Measurements from ENCODE around the gene SH3GLB1.
"Not testable (repeated sequence)": the region's sequence is repeated elsewhere in the genome, so short reads cannot be mapped to it uniquely, and the experiment has no call there.

Gene SH3GLB1
- total RNA-seq, result 83.0 to 152 reads per million in 2 donors

- DNase-seq, result peak; percentile 85
These were observed at the start of gene SH3GLB1 for GRCh38 chr1:86704458-86704971. Gene SH3GLB1 (plus strand): TSS chr1:86704576. CDS start chr1:86704900, 324 bp downstream.

- not testable (repeated sequence) for DNase-seq
These were observed 46.0 kb upstream of the SH3GLB1 start for GRCh38 chr1:86658381-86658780.

GRCh38 chr1:86666368-86666767 lies 38.0 kb upstream of the SH3GLB1 start:
- DNase-seq, result no peak

- no peak for DNase-seq
These were observed 16.8 kb upstream of the SH3GLB1 start for GRCh38 chr1:86687595-86687994.

- no peak for DNase-seq
These were observed 11.7 kb upstream of the SH3GLB1 start for GRCh38 chr1:86692641-86693040.

GRCh38 chr1:86695400-86695799 lies 9.0 kb upstream of the SH3GLB1 start:
- DNase-seq, result no peak

GRCh38 chr1:86696522-86696921 lies 7.9 kb upstream of the SH3GLB1 start:
- DNase-seq, result no peak

- DNase-seq, result no peak
These were observed 5.2 kb upstream of the SH3GLB1 start for GRCh38 chr1:86699186-86699585.

GRCh38 chr1:86701731-86702130 lies 2.6 kb upstream of the SH3GLB1 start:
- no peak for DNase-seq

GRCh38 chr1:86702954-86703494 lies 1.4 kb upstream of the SH3GLB1 start:
- not testable (repeated sequence) for DNase-seq

GRCh38 chr1:86703696-86704457 lies 499 bp upstream of the SH3GLB1 start:
- DNase-seq, result peak; percentile 29

- DNase-seq, result peak; percentile 21
These were observed 742 bp downstream of the SH3GLB1 start for GRCh38 chr1:86704972-86705664.

- no peak for DNase-seq
These were observed 1.2 kb downstream of the SH3GLB1 start for GRCh38 chr1:86705665-86705985.

- no peak for DNase-seq
These were observed 1.8 kb downstream of the SH3GLB1 start for GRCh38 chr1:86706018-86706635.

- no peak for DNase-seq
These were observed 4.5 kb downstream of the SH3GLB1 start for GRCh38 chr1:86708920-86709319.

- DNase-seq, result no peak
These were observed 7.9 kb downstream of the SH3GLB1 start for GRCh38 chr1:86712088-86712860.

- DNase-seq, result no peak
These were observed 9.1 kb downstream of the SH3GLB1 start for GRCh38 chr1:86713477-86713876.

- no peak for DNase-seq
These were observed 9.8 kb downstream of the SH3GLB1 start for GRCh38 chr1:86714159-86714558.

GRCh38 chr1:86714561-86715244 lies 10.3 kb downstream of the SH3GLB1 start:
- no peak for DNase-seq

GRCh38 chr1:86718786-86719185 lies 14.4 kb downstream of the SH3GLB1 start:
- no peak for DNase-seq

- DNase-seq, result no peak
These were observed 27.0 kb downstream of the SH3GLB1 start for GRCh38 chr1:86731416-86731815.

GRCh38 chr1:86733340-86733739 lies 29.0 kb downstream of the SH3GLB1 start:
- no peak for DNase-seq

Data from T-helper 9 cell (primary cell).